ENCODE data around the gene PSMD12.
"Not testable (repeated sequence)": the region's sequence is repeated elsewhere in the genome, so short reads cannot be mapped to it uniquely, and the experiment has no call there.

The PSMD12 gene

GRCh38 chr17:67316781-67317180 is 49.6 kb downstream of the PSMD12 start:
- Histone ChIP-seq H3K36me3 (ENCODE audit: control insufficient read depth, insufficient read depth, low read length) (no peaks in the 10 kb centered on the region), H3K4me1 (ENCODE audit: control insufficient read depth, insufficient read depth, low read length) (no peaks in the 10 kb centered on the region), H3K9ac (ENCODE audit: low read length) (no peak overlapping the region)

GRCh38 chr17:67315865-67316264 is 50.5 kb downstream of the PSMD12 start:
- H3K4me3 ChIP-seq (ENCODE audit: low read length): no peak overlapping the region
- no peaks in the 10 kb centered on the region for H3K27me3 ChIP-seq (ENCODE audit: control insufficient read depth, insufficient read depth, low read length)
- no peaks in the 10 kb centered on the region for H3K36me3 ChIP-seq (ENCODE audit: control insufficient read depth, insufficient read depth, low read length)

More at GRCh38 chr17:67316781-67317180, 49.6 kb downstream of the PSMD12 start:
- H3K9me3 ChIP-seq (ENCODE audit: control insufficient read depth, low read length): no peaks in the 10 kb centered on the region
- no peaks in the 10 kb centered on the region for H3K27me3 ChIP-seq (ENCODE audit: control insufficient read depth, insufficient read depth, low read length)
- H3K4me3 ChIP-seq (ENCODE audit: low read length): no peak overlapping the region

GRCh38 chr17:67312265-67312664 is 54.1 kb downstream of the PSMD12 start:
- H3K4me3 ChIP-seq (ENCODE audit: low read length): no peak overlapping the region
- no peaks in the 10 kb centered on the region for H3K9me3 ChIP-seq (ENCODE audit: control insufficient read depth, low read length)
- H3K27me3 ChIP-seq (ENCODE audit: control insufficient read depth, insufficient read depth, low read length): no peaks in the 10 kb centered on the region
- H3K9ac ChIP-seq (ENCODE audit: low read length): no peak overlapping the region
- H3K36me3 ChIP-seq (ENCODE audit: control insufficient read depth, insufficient read depth, low read length): no peaks in the 10 kb centered on the region
- H3K4me1 ChIP-seq (ENCODE audit: control insufficient read depth, insufficient read depth, low read length): no peaks in the 10 kb centered on the region

More at GRCh38 chr17:67315865-67316264, 50.5 kb downstream of the PSMD12 start:
- Histone ChIP-seq H3K9me3 (ENCODE audit: control insufficient read depth, low read length) (no peaks in the 10 kb centered on the region), H3K9ac (ENCODE audit: low read length) (no peak overlapping the region), H3K4me1 (ENCODE audit: control insufficient read depth, insufficient read depth, low read length) (no peaks in the 10 kb centered on the region)

GRCh38 chr17:67311575-67311974 is 54.8 kb downstream of the PSMD12 start:
- H3K36me3 ChIP-seq (ENCODE audit: control insufficient read depth, insufficient read depth, low read length): no peaks in the 10 kb centered on the region
- H3K4me1 ChIP-seq (ENCODE audit: control insufficient read depth, insufficient read depth, low read length): no peaks in the 10 kb centered on the region
- H3K27me3 ChIP-seq (ENCODE audit: control insufficient read depth, insufficient read depth, low read length): no peaks in the 10 kb centered on the region
- H3K9ac ChIP-seq (ENCODE audit: low read length): no peak overlapping the region
- H3K4me3 ChIP-seq (ENCODE audit: low read length): no peak overlapping the region
- H3K9me3 ChIP-seq (ENCODE audit: control insufficient read depth, low read length): no peaks in the 10 kb centered on the region

- Histone ChIP-seq H3K4me3 (ENCODE audit: low read length) (no peak overlapping the region), H3K9ac (ENCODE audit: low read length) (no peak overlapping the region)
These were observed 56.0 kb downstream of the PSMD12 start for GRCh38 chr17:67310406-67310805.

GRCh38 chr17:67305446-67306235 is 60.7 kb downstream of the PSMD12 start:
- H3K36me3 ChIP-seq (ENCODE audit: control insufficient read depth, insufficient read depth, low read length); H3K9me3 ChIP-seq (ENCODE audit: control insufficient read depth, low read length); H3K4me3 ChIP-seq (ENCODE audit: low read length); H3K9ac ChIP-seq (ENCODE audit: low read length); H3K27me3 ChIP-seq (ENCODE audit: control insufficient read depth, insufficient read depth, low read length); H3K4me1 ChIP-seq (ENCODE audit: control insufficient read depth, insufficient read depth, low read length): not testable (repeated sequence)

More at GRCh38 chr17:67310406-67310805, 56.0 kb downstream of the PSMD12 start:
- Histone ChIP-seq H3K4me1 (ENCODE audit: control insufficient read depth, insufficient read depth, low read length) (no peaks in the 10 kb centered on the region), H3K27me3 (ENCODE audit: control insufficient read depth, insufficient read depth, low read length) (no peaks in the 10 kb centered on the region), H3K9me3 (ENCODE audit: control insufficient read depth, low read length) (no peaks in the 10 kb centered on the region), H3K36me3 (ENCODE audit: control insufficient read depth, insufficient read depth, low read length) (no peaks in the 10 kb centered on the region)

GRCh38 chr17:67297454-67297960 is 68.9 kb downstream of the PSMD12 start:
- no peaks in the 10 kb centered on the region for H3K9me3 ChIP-seq (ENCODE audit: control insufficient read depth, low read length)
- no peaks in the 10 kb centered on the region for H3K36me3 ChIP-seq (ENCODE audit: control insufficient read depth, insufficient read depth, low read length)
- H3K27me3 ChIP-seq (ENCODE audit: control insufficient read depth, insufficient read depth, low read length): no peaks in the 10 kb centered on the region
- H3K4me3 ChIP-seq (ENCODE audit: low read length): no peak overlapping the region
- no peak overlapping the region for H3K9ac ChIP-seq (ENCODE audit: low read length)
- H3K4me1 ChIP-seq (ENCODE audit: control insufficient read depth, insufficient read depth, low read length): no peaks in the 10 kb centered on the region

- peaks cover 2% of the 10 kb centered on the region for H3K4me1 ChIP-seq (ENCODE audit: control insufficient read depth, insufficient read depth, low read length)
- H3K36me3 ChIP-seq (ENCODE audit: control insufficient read depth, insufficient read depth, low read length): no peaks in the 10 kb centered on the region
- H3K9me3 ChIP-seq (ENCODE audit: control insufficient read depth, low read length): no peaks in the 10 kb centered on the region
- no peak overlapping the region for H3K4me3 ChIP-seq (ENCODE audit: low read length)
- no peaks in the 10 kb centered on the region for H3K27me3 ChIP-seq (ENCODE audit: control insufficient read depth, insufficient read depth, low read length)
- H3K9ac ChIP-seq (ENCODE audit: low read length): no peak overlapping the region
These were observed 71.8 kb downstream of the PSMD12 start for GRCh38 chr17:67294451-67295199.

- H3K4me1 ChIP-seq (ENCODE audit: control insufficient read depth, insufficient read depth, low read length): peaks cover 9% of the 10 kb centered on the region
- H3K27me3 ChIP-seq (ENCODE audit: control insufficient read depth, insufficient read depth, low read length): no peaks in the 10 kb centered on the region
- no peaks in the 10 kb centered on the region for H3K36me3 ChIP-seq (ENCODE audit: control insufficient read depth, insufficient read depth, low read length)
- H3K9ac ChIP-seq (ENCODE audit: low read length): no peak overlapping the region
- H3K9me3 ChIP-seq (ENCODE audit: control insufficient read depth, low read length): no peaks in the 10 kb centered on the region
- no peak overlapping the region for H3K4me3 ChIP-seq (ENCODE audit: low read length)
These were observed 72.8 kb downstream of the PSMD12 start for GRCh38 chr17:67293251-67294203.

- Histone ChIP-seq H3K4me1 (ENCODE audit: control insufficient read depth, insufficient read depth, low read length) (peaks cover 9% of the 10 kb centered on the region), H3K36me3 (ENCODE audit: control insufficient read depth, insufficient read depth, low read length) (no peaks in the 10 kb centered on the region), H3K9ac (ENCODE audit: low read length) (no peak overlapping the region), H3K27me3 (ENCODE audit: control insufficient read depth, insufficient read depth, low read length) (no peaks in the 10 kb centered on the region), H3K4me3 (ENCODE audit: low read length) (no peak overlapping the region), H3K9me3 (ENCODE audit: control insufficient read depth, low read length) (no peaks in the 10 kb centered on the region)
These were observed 75.6 kb downstream of the PSMD12 start for GRCh38 chr17:67290711-67291291.

GRCh38 chr17:67290244-67290643 is 76.1 kb downstream of the PSMD12 start:
- Histone ChIP-seq H3K9me3 (ENCODE audit: control insufficient read depth, low read length) (no peaks in the 10 kb centered on the region), H3K4me3 (ENCODE audit: low read length) (no peak overlapping the region), H3K27me3 (ENCODE audit: control insufficient read depth, insufficient read depth, low read length) (no peaks in the 10 kb centered on the region), H3K4me1 (ENCODE audit: control insufficient read depth, insufficient read depth, low read length) (peaks cover 9% of the 10 kb centered on the region), H3K9ac (ENCODE audit: low read length) (no peak overlapping the region), H3K36me3 (ENCODE audit: control insufficient read depth, insufficient read depth, low read length) (no peaks in the 10 kb centered on the region)
